Measurements from ENCODE around the gene RTN3. TPM values are rescaled to one million over a fixed set of nuclear protein-coding genes. Genes with fewer than 3 reads are reported as not detected.
"Not testable (repeated sequence)": the region's sequence is repeated elsewhere in the genome, so short reads cannot be mapped to it uniquely, and the experiment has no call there.

RTN3 gene
- total RNA-seq, 1 donor from 2014 or later: 116 TPM

DNA sequence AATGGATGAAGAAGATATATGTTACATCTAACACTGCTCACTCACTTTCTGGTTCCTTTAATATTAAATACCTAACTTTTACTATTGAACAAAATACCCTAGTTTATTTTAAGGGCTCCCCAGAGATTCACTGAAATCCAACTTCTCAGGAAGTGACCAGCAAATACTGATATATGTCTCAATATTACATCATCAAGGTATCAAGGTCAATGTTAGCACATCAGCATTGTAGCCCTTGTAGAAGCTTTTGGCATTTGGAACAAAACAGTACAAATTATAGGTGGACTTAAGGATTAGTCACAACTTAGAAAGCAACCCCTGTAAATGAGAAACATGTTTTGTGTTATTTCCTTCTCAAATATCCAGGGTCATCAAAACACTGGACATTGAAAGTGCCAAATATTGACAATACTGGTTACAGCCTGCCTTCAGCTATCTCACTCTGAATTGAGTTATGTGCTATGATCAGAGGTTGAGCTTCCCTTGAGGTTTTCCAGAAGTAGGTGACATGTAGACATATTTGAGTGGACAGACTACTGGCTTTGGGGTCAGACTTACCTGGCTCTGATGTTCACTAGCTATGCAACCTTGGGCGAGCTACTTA lies 8.3 kb upstream of the RTN3 start:
- TF ChIP-seq, protein P1, sequence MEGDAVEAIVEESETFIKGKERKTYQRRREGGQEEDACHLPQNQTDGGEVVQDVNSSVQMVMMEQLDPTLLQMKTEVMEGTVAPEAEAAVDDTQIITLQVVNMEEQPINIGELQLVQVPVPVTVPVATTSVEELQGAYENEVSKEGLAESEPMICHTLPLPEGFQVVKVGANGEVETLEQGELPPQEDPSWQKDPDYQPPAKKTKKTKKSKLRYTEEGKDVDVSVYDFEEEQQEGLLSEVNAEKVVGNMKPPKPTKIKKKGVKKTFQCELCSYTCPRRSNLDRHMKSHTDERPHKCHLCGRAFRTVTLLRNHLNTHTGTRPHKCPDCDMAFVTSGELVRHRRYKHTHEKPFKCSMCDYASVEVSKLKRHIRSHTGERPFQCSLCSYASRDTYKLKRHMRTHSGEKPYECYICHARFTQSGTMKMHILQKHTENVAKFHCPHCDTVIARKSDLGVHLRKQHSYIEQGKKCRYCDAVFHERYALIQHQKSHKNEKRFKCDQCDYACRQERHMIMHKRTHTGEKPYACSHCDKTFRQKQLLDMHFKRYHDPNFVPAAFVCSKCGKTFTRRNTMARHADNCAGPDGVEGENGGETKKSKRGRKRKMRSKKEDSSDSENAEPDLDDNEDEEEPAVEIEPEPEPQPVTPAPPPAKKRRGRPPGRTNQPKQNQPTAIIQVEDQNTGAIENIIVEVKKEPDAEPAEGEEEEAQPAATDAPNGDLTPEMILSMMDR (IDR thresholded peaks at IDR 0.05): no peak
- DNase-seq (no peak), ATAC-seq (no peak)
- H3K27ac ChIP-seq: no peak overlapping the region
- no peaks in the 10 kb centered on the region for H3K9me3 ChIP-seq
- no peaks in the 10 kb centered on the region for H3K36me3 ChIP-seq
- H3K4me3 ChIP-seq: no peak overlapping the region
- intact Hi-C loops (cut with DNase I): no loop called here
- peaks cover 24% of the 10 kb centered on the region for H3K4me1 ChIP-seq
- no peaks in the 10 kb centered on the region for H3K27me3 ChIP-seq

DNA sequence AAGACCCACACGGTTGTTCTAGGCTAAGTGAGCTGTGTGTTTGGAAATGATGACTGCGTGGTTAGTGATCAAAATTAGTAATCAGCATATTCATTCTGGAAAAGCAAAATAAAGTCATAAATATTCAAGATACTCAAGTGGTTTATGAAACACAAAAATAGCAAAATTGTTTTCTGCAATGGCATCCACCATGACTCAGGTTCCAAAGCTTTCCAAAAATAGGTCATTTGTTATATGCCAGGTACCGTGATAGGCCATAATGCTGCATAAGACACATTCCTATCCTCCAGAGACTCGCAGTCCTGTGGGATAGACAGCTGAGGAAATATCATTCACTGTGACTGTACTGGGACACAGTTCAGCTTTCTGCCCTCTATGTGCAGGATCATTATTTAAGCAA lies 7.7 kb upstream of the RTN3 start:
- intact Hi-C loops (cut with DNase I): no loop called here
- ATAC-seq (no peak), DNase-seq (no peak)
- Histone ChIP-seq H3K4me1 (peaks cover 19% of the 10 kb centered on the region), H3K27ac (no peak overlapping the region), H3K4me3 (no peak overlapping the region), H3K36me3 (no peaks in the 10 kb centered on the region), H3K27me3 (no peaks in the 10 kb centered on the region), H3K9me3 (no peaks in the 10 kb centered on the region)
- TF ChIP-seq, protein P1 (IDR thresholded peaks at IDR 0.05): no peak

GRCh38 chr11:63680834-63681320 lies 423 bp upstream of the RTN3 start:
- Histone ChIP-seq H3K27me3 (no peaks in the 10 kb centered on the region), H3K9me3 (no peaks in the 10 kb centered on the region), H3K4me3 (peak overlapping the region; percentile 92), H3K4me1 (peaks cover 28% of the 10 kb centered on the region), H3K36me3 (no peaks in the 10 kb centered on the region), H3K27ac (peak overlapping the region; percentile 74)
- intact Hi-C loops (cut with DNase I): no loop called here
- ATAC-seq (no peak), DNase-seq (no peak)
- TF ChIP-seq, protein P1 (IDR thresholded peaks at IDR 0.05): no peak

DNA sequence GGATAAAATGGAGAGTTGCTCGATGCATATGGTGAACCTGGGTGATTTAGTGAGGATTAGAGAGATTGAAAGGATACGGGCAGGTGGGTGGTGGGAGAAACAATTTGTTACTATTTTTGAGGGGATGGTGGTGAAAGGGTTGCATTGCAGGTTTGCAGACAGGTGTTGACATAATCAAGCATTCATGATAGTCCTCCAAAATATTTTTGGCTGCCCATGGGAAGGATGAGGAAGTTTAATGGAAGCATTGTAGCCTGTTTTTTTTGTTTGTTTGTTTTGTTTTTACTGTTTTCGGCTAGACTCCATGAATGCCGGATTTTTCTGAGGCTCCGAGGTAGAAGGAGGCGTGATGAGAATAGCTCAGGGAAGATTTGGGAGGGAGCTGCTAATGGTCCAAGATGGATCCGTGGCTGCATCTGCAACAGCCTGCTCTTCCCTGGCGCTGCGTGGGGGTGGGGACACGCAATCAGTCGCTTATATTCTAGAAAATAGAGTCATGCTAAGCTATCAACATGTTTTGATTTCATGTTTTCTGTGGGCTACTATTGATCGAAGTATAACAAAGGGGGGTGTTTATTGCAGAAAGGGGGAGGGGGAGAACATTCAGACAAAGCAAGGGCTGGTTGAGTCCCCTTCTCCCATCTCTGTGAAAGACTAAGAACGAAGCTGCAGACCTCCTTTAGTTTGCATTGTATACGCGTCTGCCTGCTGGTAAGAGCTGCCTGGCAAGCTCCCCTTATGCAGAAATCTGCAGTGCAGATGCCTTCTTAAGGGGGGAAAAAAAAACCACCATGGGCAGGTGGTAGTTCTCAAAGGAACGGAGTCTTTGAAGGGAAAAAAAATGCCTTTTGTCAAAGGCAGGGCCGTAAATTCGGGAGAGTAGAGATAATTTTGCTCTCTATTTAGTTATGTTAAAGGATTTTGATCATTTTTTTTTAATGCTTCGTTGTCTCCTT lies 1.0 kb downstream of the RTN3 start:
- ATAC-seq: no peak
- peak overlapping the region; percentile 92 for H3K4me3 ChIP-seq
- TF ChIP-seq, protein P1 (IDR thresholded peaks at IDR 0.05): no peak
- peak overlapping the region; percentile 92 for H3K27ac ChIP-seq
- no peaks in the 10 kb centered on the region for H3K9me3 ChIP-seq
- no peaks in the 10 kb centered on the region for H3K36me3 ChIP-seq
- DNase-seq: no peak
- no peaks in the 10 kb centered on the region for H3K27me3 ChIP-seq
- H3K4me1 ChIP-seq: peaks cover 29% of the 10 kb centered on the region
- intact Hi-C loops (cut with DNase I): no loop called here

GRCh38 chr11:63683133-63683991 lies 2.1 kb downstream of the RTN3 start:
- ATAC-seq: no peak
- Histone ChIP-seq H3K4me3 (peak overlapping the region; percentile 92), H3K9me3 (no peaks in the 10 kb centered on the region), H3K36me3 (no peaks in the 10 kb centered on the region), H3K27me3 (no peaks in the 10 kb centered on the region), H3K27ac (peak overlapping the region; percentile 49), H3K4me1 (peaks cover 29% of the 10 kb centered on the region)
- TF ChIP-seq, protein P1 (IDR thresholded peaks at IDR 0.05): no peak
- intact Hi-C loops (cut with DNase I): no loop called here
- DNase-seq: no peak

- H3K9me3 ChIP-seq; intact Hi-C loops (cut with DNase I); ATAC-seq; H3K27me3 ChIP-seq; H3K36me3 ChIP-seq; H3K27ac ChIP-seq; DNase-seq; H3K4me3 ChIP-seq: not testable (repeated sequence)
- peaks cover 29% of the 10 kb centered on the region for H3K4me1 ChIP-seq
These were observed 3.9 kb downstream of the RTN3 start for GRCh38 chr11:63685158-63685721.

Data from upper lobe of right lung (tissue), 1 donor.